Hematopoietic multipotent progenitor cell treated with erythropoietin and hydrocortisone succinate and interleukin-3 and kit ligand, for 8 days (in vitro differentiated cells): Measurements from ENCODE around the gene ZNHIT6.
"Not testable (repeated sequence)": the region's sequence is repeated elsewhere in the genome, so short reads cannot be mapped to it uniquely, and the experiment has no call there.

Experiments used
- DNase-seq: peaks from one replicate; pipeline ENCODE4 v3.0.0-alpha.2; 2015

ZNHIT6 gene

DNA sequence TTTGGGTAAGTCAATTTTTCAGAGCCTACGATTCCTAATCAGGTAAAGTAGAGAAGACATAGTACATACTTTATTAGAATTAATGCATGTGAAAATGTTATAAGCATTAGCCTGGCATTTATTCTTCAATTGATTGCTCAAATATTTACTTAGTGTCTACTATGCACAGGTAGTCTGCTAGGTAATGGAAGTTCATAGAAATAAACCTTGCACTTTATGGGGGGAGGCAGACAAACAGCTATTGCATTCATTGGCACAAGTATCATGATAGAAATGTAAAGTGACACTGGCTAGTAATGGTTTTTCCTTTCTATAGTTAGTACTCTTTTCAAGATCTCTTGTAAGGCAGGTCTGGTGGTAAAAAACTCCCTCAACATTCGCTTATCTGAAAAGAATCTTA, 44.9 kb downstream of the ZNHIT6 start:
- DNase-seq = no peak

DNA sequence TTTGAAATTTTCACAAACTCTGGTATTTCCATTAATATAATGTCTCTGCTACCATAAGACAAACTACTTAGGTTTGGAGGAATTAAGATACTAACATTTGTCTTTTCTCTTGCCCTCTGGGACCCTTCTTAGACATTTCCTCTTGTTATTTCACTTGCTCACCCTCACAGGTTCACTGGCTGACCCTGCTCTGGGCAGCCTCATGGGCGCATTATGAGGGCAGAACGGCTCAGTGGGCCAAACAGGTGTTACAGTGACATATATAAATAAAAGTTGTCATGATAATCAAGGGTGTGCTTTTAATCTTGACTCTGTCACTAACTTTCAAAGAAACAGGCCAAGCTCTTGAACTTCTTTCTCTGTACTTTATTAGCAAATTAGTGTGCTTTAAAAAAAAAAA, 46.5 kb downstream of the ZNHIT6 start:
- DNase-seq = no peak

DNA sequence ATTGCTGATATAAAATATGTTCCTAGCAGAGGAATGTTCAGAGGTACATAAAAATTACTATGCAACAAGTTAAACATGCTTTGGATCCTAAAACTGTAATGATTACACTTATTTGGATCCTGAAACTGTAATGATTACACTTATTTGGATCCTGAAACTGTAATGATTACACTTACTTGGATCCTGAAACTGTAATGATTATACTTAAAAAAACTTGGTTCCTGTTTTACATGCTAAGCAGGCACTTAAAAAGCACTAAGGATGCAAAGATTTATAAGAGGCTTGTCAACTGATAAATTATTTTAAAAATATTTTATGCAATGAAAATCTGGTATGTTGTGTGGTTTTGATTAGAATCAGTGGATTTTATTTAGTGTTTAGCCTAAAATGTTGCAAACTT, 47.7 kb downstream of the ZNHIT6 start:
- DNase-seq = no peak

DNA sequence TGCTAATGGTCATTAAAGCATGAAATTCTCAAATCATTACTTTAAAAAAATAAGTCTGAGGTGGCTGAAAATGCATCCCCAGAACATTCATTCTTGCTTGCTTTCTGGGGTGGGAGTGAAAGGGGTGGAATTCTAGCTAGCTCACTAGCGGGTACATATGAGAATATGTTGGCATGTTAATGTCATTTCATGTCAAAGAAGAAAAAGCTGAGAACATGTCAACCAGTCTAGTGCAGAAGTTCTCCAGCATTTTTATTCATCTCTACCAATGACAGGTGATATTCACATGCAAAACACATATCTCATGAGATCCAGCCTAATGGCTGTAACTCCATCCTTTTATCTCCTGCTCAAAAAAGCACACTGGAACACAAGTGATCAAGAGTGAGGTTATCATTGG, 49.1 kb downstream of the ZNHIT6 start:
- DNase-seq = no peak

DNA sequence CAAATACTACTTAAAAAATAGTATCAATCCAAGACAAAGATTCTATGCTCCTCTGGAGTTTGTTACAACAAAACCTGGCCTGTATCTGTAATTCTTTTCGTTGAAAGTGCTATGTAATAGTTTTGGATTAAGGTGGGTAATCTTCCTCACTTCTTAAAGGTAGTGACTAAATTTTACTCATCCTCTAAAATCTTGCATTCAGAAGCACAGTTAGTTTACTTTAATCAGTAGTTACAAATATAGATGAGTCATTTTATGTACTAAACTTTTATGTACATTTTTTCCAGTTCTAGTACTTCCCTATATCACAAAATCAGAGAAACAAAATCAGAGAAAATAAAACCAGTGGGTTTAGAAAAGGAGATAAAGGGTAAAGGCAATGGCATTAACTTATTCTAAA, 51.3 kb downstream of the ZNHIT6 start:
- DNase-seq = no peak

DNA sequence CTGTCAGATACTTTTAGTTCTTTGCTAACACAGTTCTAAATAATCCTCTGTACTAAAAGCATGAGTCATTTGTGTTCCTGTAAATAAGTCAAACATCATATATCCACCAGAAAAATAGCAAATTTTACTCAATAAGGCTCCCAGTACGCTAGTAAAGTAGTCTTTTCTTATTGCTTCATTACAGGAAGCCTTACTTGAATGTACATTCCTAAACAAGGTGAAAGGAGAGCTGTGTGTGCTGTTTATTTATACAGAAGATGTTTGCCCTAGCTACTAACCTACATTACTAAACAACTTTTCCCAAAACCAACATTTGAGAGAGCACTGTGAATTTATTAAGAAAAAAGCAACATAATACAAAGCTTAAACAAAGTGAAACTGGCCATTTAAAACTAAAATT, 52.0 kb downstream of the ZNHIT6 start:
- DNase-seq = no peak

DNA sequence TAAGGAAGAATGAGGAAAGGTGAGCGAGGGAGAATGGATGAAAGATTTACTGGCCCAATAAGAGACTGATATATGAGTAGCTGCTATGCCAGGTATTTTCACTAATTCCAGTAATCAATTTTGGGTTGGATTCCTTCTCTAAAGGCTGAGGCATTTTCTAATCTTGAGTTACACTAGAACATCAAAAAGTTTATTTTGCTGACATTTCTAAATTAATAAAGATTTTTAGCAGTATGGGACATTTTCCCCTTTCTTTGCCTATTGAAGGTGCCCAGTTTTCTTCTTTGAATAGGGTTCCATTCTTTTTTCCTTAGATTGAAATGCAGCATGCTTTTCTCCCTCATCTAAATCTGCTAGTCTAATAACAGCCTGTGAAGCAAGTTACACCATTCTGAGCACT, 52.9 kb downstream of the ZNHIT6 start:
- no peak for DNase-seq

DNA sequence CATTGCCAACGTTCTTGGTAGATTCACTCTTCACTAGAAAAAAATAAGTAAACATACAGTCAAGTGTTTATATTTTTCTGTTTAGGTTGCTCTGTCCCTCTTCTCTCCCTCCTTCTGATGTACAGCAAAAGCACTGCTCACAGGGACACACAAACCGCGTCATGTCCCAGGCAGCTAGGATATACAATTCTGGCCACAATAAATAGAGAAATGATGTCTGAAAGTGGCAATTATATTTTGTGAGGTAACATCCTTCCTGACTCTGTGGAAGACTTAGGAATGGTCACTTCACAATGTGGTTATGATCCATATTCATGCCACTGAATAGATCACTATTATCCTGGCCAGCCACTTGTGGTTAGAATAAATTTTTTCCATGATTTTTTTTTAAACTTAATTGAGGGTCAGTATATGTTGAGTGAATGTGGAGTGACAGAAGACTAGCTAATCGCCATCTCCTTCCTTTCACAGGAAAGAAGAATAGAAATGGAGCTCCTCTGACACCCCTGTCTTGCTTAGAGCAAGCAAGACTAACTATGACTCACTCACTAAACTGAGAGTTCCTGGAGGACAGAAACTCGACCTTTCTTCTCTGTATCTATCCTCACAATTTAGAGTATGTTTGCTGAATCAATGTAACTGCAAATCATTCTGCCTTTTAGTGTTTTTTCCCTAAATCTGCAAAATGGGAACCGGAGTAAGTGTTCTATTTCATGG, 54.0 kb downstream of the ZNHIT6 start:
- DNase-seq = no peak

DNA sequence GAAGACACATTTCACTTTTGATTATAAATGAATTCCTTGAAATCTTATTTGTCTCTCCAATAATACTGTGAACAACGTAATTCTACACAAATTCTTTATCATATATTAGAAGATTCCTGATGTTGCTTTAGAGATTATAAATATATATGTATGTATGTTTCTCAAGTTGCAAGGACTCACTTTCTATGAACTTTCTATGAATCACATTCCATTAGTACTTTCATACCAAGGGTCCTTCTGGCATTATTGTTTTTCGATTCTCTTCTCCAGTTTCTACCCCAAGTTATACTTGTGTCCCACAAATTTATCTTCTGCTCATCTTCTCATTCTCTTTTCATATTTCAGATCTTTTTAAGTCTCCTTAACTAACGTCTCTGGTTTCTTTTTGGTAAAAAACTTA, 55.9 kb downstream of the ZNHIT6 start:
- no peak for DNase-seq

DNA sequence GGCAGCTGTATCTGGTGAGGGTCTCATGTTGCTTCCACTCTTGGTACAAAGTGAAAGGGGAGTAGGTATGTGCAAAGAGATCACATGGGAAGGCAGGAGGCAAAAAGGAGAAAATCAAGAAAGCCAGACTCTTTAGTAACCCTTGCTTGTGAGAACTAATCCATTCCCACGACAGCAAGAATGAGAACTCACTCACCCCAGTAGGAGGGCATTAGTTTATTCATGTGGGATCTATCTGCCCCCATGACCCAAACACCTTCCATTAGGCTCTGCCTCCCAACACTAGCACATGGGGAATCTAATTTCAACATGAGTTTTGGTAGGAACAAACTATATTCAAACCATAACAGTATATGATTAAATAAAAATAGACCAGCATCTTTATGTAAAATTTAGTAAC, 57.6 kb downstream of the ZNHIT6 start:
- no peak for DNase-seq

DNA sequence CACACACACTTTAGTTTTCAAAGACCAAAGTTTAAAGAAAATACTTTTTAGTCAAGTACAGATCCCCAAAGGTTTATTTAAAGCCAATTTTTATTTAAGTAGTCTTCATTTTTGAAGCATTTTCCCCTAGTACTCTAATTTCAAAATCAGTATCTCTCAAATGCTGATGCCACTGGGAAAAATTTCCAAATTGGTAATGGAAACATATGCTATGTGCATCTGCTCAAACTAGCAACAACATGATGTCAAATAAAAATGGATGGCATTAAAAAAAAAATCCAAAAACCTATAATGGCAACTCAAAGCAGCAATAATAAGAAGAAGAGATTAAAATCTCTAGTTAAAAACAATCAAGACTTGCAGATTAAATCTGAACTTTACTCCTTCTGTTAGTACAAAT, 58.6 kb downstream of the ZNHIT6 start:
- DNase-seq = no peak

DNA sequence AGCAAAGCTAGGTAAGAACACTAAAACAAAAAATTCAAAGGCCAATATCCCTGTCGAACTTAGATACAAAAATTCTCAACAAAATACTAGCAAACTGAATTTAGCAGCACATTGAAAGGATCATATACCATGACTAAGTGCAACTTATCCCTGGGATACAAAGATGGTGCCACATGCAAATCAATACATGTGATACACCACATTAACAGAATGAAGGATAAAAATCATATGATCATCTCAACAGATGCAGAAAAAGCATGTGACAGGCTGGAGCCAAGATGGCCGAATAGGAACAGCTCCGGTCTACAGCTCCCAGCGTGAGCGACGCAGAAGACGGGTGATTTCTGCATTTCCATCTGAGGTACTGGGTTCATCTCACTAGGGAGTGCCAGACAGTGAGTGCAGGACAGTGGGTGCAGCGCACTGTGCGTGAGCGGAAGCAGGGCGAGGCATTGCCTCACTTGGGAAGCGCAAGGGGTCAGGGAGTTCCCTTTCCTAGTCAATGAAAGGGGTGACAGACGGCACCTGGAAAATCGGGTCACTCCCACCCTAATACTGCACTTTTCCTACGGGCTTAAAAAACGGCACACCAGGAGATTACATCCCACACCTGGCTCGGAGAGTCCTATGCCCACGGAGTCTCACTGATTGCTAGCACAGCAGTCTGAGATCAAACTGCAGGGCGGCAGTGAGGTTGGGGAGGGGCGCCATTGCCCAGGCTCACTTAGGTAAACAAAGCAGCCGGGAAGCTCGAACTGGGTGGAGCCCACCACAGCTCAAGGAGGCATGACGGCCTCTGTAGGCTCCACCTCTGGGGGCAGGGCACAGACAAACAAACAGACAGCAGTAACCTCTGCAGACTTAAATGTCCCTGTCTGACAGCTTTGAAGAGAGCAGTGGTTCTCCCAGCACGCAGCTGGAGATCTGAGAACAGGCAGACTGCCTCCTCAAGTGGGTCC, 66.4 kb downstream of the ZNHIT6 start:
- DNase-seq = not testable (repeated sequence)

DNA sequence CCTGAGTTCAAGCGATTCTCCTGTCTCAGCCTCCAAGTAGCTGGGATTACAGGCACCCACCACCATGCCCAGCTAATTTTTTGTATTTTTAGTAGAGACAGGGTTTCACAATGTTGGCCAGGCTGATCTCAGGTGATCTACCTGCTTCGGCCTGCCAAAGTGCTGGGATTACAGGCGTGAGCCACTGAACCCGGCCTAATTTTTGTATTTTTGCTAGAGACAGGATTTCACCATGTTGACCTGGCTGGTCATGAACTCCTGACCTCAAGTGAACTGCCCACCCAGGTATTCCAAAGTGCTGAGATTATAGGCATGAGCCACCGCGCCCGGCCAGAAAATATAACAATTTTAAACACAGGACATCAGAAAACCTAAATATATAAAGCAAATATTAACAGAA, 68.3 kb downstream of the ZNHIT6 start:
- not testable (repeated sequence) for DNase-seq

DNA sequence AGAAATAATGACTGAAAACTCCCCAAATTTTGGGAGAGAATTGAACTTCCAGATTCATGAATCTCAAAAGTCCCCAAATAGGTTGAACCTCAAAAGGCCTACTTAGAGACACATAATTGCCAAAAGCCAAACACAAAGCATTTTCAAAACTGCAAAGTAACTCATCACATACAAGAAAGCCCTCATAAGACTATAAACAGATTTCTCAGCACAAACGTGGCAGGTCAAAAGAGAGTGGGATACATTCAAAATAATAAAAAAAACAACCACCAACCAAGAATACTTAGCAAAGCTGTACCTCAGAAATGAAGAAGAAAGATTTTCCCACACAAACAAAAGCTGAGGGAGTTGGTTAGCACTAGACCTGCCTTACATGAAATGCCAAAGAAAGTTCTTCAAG, 69.8 kb downstream of the ZNHIT6 start:
- no peak for DNase-seq

DNA sequence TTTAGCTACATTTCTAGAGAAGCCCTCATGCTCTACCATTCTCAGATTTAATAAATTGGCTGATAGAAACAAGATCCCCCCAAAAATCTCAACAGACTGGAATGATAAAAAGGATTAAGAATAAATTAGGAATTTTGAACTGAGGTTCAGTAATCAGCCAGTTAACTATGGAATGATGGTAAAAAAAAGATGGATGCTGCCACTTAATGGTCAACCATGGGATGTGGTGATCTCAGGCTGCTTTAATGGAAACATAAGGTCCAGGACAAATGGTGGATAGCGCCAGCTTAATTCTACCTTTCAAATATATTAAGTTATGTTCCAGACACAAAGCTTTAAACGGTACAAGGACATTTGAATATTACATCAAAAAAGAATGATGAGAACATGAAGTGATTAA, 77.7 kb downstream of the ZNHIT6 start:
- DNase-seq = no peak

DNA sequence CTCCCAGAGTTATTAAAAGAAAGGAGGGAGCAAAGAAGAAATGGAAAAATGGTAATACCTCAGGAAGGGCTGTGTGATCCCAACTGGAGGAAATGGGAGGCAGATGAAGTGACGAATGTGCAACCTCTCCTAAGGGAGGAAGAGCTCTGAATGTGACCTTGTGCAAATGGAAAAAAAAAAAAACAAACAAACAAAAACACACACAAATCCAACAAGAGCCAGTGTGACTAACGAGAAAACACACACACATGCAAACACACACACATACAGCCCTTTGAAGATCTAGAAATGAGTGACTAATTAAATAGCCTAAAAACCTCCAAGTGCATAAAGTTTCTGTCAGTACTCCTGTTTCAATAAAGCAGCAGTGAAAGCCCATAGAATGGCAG, 78.7 kb downstream of the ZNHIT6 start:
- DNase-seq = peak; percentile 10

DNA sequence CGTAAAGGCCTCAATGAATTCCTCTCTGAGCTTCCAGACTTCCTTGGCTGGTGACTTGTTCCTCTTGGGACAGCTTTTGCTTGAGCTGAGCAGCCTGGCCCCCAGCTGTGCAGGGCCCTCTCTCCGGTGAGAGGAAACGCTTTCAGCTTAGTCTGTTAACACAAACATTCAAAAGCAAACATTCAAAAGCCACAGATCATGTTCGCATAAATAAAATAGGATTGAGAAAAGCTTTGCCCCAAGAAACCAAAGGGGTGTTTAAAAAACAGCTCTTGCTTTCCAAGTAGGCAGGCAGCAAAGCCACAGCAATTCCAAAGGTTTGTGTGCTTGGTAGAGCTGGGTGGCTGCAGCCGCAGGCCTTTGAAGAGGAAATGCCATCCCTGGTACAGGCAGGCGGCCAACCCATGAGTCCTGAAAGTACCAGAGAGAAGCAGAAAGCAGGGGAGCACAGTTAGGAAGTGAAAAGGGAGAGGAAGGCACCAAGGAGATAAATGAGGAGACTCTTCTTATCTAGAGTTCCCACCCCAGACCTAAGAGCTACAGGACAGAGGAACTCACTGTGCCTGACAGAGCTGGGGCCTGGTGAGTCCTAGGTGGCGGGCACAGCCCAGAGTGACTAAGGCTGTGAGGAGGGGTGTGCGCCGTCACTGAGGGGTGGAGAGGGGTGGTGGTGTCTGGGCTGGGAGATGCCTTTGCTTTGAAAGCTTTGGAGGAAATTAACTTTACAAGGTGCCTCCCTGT, 79.3 kb downstream of the ZNHIT6 start:
- peak; percentile 94 for DNase-seq

DNA sequence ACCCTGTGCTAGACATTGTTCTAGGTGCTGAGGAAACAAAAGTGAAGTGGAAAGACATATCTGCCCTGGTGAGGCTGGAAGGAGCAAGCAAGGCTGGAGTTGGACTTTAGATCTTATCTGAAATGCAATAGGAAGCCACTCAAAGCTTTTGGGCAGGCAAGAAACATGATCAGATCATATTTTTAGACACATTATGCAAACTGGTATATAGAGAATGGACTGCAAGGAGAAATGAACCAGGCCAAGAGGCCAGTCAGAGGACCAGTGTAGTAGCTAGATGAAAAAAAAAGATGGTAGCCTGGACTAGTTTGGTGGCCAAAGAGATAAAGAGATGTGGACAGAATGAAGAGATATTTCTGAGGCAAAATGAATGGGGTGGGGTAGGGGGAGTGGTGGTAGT, 81.4 kb downstream of the ZNHIT6 start:
- DNase-seq = no peak

DNA sequence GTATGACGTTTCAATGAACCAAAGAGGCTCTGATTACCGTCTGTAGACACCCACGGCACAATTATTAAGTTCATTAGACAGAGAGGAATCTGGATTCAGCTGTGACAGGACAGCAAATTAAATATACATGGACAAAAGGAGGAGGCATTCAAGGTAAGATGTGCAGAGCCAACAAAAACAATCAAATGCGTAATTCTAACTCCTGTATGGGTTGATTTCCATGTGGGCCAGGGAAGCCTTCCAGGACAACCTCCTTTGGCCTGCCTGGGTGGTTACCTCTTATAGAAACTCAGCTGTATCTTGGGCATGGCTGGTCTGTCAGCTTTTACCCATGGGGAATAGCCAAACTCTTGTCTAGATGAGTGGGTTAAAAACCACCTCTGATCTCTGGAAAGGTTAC, 83.9 kb downstream of the ZNHIT6 start:
- no peak for DNase-seq

DNA sequence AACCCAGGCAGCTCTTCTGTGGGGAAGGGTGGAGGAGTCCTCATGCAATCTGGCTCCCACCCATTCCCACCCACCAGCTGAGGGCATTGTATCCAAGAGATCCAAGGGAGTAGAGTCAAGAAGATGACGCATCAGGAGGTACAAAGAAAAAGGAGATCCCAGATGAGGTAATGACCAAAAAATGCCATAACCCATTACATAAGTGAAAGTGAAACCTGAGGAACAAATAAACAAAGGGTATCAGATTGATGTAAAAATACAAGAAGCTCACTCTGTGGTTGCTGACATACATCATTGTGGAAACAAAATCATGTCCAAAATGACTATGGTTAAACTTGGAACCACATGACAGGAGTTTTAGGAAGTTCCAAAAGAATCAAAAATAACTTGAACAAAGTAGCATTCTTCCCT, 85.2 kb downstream of the ZNHIT6 start:
- DNase-seq = no peak

DNA sequence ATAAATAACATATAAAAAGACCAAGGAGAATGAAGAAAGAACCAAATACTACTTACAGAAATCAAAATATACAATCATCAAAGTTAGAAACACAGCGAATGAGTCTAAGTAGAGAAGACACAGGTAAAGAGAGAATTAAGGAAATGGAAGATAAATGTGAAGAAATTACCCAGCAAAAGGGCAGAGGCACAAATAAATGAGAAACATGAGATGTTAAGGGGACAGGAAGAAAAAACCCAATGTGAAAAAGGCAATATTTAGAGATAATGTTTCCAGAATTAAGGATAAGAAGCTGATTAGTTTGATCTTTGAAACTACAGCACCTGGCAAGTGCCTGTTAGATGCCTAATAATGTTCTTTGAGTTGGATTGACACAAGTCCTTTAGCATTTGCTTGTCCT, 86.8 kb downstream of the ZNHIT6 start:
- no peak for DNase-seq

DNA sequence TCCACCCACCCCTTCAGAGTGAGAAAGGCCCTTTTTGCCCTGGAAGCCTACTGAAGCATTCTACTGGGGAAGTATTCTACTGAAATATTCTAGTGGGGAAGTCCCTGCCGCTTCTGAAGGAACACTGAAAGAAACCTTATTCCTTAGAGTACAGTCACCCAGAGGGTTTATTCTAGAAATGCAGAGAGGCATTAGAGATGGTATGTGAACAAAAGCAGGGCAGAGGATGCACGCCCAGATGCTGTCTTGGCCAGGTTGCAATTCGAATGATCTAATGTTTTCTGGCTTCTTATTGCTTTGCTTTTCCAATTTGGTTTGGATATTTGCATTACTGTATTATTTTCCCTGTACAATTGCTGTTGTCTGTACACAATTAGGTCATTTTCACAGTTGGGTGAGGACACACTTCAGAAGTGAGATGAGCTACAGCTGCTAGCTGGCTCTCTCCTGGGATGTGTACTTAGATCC, 90.6 kb downstream of the ZNHIT6 start:
- no peak for DNase-seq

DNA sequence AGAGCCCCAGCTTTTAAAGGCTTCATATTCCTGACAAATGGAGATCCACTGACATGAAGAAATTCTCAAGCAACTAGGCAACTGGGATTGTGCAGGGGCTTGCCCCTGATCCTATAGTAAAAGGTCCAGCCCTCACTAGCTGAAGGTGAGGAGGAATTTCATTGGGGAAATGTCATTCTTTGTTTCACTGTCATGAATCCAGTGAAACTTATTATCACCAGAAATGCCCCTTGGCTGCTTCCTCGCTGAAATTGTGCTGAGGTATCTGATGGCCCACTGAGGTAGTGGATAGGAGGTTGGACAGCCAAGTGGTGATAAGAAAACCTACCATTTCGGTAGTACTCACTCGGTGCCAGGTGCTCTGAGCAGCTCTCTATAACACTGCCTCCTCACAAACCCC, 91.5 kb downstream of the ZNHIT6 start:
- no peak for DNase-seq

DNA sequence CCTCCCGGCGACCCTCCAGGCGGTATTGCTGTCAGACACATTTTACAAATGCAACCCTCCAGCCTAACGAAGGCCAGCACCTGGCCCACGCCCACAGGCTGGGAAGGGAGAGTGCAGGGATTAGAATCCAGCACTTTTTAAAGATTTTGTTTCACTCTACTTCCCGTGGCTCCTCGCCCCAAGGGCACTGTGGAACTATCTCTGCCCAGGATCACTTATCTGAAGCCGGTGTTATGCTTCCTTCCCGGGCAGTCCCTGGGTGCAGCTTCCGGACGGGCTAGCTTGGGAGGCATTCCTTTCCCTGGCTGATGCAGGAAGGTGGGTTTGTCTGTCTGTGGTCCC, 91.9 kb downstream of the ZNHIT6 start:
- DNase-seq = no peak
